GM12801 (cell line): ENCODE results near the gene ANK3.

Experiments
- CTCF ChIP-seq: IDR thresholded peaks from one replicate; pipeline ENCODE4 v1.5.1; 2011; ENCODE audit warnings: control low read depth; ENCODE audit not compliant: insufficient read length; ENCODE audit errors: extremely low read depth

The ANK3 gene

GRCh38 chr10:60082744-60083344, 306.8 kb downstream of the ANK3 start:
- TF ChIP-seq CTCF, result no peak

GRCh38 chr10:60082341-60082740, 307.3 kb downstream of the ANK3 start:
- no peak for TF ChIP-seq CTCF

- TF ChIP-seq CTCF, result no peak
Observed at GRCh38 chr10:60073781-60074656, 315.7 kb downstream of the ANK3 start.

- no peak for TF ChIP-seq CTCF
Observed at GRCh38 chr10:60073397-60073780, 316.3 kb downstream of the ANK3 start.

GRCh38 chr10:60069311-60069710, 320.4 kb downstream of the ANK3 start:
- TF ChIP-seq CTCF, result no peak

- no peak for TF ChIP-seq CTCF
Observed at GRCh38 chr10:60050366-60050765, 339.3 kb downstream of the ANK3 start.

GRCh38 chr10:60048091-60048501, 341.6 kb downstream of the ANK3 start:
- TF ChIP-seq CTCF, result no peak
